Transverse colon (tissue), 3 donors: ENCODE measurements around the gene LPIN1.

Experiments
- CTCF ChIP-seq, 5 experiments: fragments of 200-600 bp in 3 of 5; fragments of 450-650 bp in 2 of 5; sonication (generic) in 3 of 5; IDR thresholded peaks; 1 replicate in 2 of 5; 2 replicates in 3 of 5; pipeline ENCODE4 v1.5.1; 2016 to 2017; ENCODE audit warnings: antibody characterized with exemption in 5 of 5, inconsistent platforms in 3 of 5, mild to moderate bottlenecking in 2 of 5, moderate library complexity in 1 of 5
- POLR2A ChIP-seq: fragments of 450-650 bp; IDR thresholded peaks from one replicate; pipeline ENCODE4 v1.6.1; 2016; ENCODE audit warnings: antibody characterized with exemption, mild to moderate bottlenecking, moderate library complexity

DNA sequence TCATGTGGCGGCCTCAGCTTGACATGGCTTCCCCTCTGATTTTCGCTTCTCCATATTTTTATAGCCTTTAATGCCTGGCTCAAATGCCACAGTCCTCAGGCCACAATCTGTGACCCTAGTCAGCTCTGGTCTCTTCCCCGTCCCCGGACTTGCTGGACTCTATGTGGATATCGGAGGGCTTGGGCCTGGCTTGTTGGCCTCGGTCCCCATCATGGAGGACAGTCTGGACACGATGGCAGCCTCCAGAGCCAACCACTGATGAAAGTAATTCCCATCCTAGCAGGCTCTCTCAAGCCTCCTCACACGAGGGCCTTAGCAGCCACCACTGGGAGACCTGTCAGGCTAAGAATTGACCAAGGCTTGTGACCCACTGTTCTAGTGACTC, 61.6 kb downstream of the LPIN1 start:
- TF ChIP-seq POLR2A: no peak
- TF ChIP-seq CTCF (IDR thresholded peaks at IDR 0.05): no peak
